ENCODE measurements around the gene NOL3. TPM values are rescaled to one million over a fixed set of nuclear protein-coding genes. Genes with fewer than 3 reads are reported as not detected.
A peak's percentile ranks its signal among the peaks of the same experiment; 100 is the strongest.

NOL3 gene
- total RNA-seq, 1 experiment from 2014 or later, result 68.0 TPM

GRCh38 chr16:67213197-67214019 is 43.1 kb downstream of the NOL3 start:
- Histone ChIP-seq H3F3A (ENCODE audit: insufficient read depth, low read depth) (peaks cover 43% of the 10 kb centered on the region), H3K27me3 (ENCODE audit: insufficient read depth, low read depth) (no peaks in the 10 kb centered on the region), H3K4me3 (no peak overlapping the region; the same call in 1 of the 2 replicates), H3K27ac (peak overlapping the region; percentile 73), H3K4me1 (replicated peaks; ENCODE audit: insufficient read depth) (peaks cover 46% of the 10 kb centered on the region), H3K36me3 (ENCODE audit: low read depth) (no peaks in the 10 kb centered on the region), H3K4me2 (peak overlapping the region; percentile 61), H4K20me1 (ENCODE audit: insufficient read depth) (no peaks in the 10 kb centered on the region), H3K79me2 (ENCODE audit: low read depth) (no peaks in the 10 kb centered on the region), H3K9me3 (ENCODE audit: insufficient read depth, low read depth) (no peaks in the 10 kb centered on the region), H2AFZ (no peak overlapping the region), H3K9me2 (ENCODE audit: insufficient read depth) (no peaks in the 10 kb centered on the region)
- CTCF ChIA-PET, result interaction anchor here (0.6 to 0.8 kb wide), 3 partner anchors 14 to 123 kb away, joined by 3 to 6 read pairs (median 5); no protein-coding TSS in a partner anchor
- intact Hi-C loops (cut with micrococcal nuclease; ENCODE audit: unreplicated experiment), result no loop called here
- no TSS peak for BruUV-seq (replicated peaks)
- TF ChIP-seq CTCF (conservative IDR thresholded peaks at IDR 0.05) (no peak), EZH2 (IDR thresholded peaks at IDR 0.05; ENCODE audit: low read depth) (no peak)
- POLR2A ChIA-PET (ENCODE audit: unreplicated experiment), result interaction anchor here (0.6 to 1.1 kb wide), 6 partner anchors 28 to 242 kb away, joined by 3 to 14 read pairs (median 8); partner anchors contain the start of gene CBFB
- DNase-seq, result no peak

GRCh38 chr16:67215706-67216105 is 45.4 kb downstream of the NOL3 start:
- no peak for TF ChIP-seq EZH2 (IDR thresholded peaks at IDR 0.05; ENCODE audit: low read depth)
- no peak for TF ChIP-seq CTCF (conservative IDR thresholded peaks at IDR 0.05)
- ChIA-PET CTCF (no interaction called here), POLR2A (ENCODE audit: unreplicated experiment) (no interaction called here)
- DNase-seq, result no peak
- no TSS peak for BruUV-seq (replicated peaks)
- no peaks in the 10 kb centered on the region for H3K27me3 ChIP-seq (ENCODE audit: insufficient read depth, low read depth)
- peaks cover 34% of the 10 kb centered on the region for H3K4me1 ChIP-seq (replicated peaks; ENCODE audit: insufficient read depth)
- H3K27ac ChIP-seq, result no peak overlapping the region
- no peaks in the 10 kb centered on the region for H4K20me1 ChIP-seq (ENCODE audit: insufficient read depth)
- H3K79me2 ChIP-seq (ENCODE audit: low read depth), result no peaks in the 10 kb centered on the region
- H3F3A ChIP-seq (ENCODE audit: insufficient read depth, low read depth), result peaks cover 35% of the 10 kb centered on the region
- no peaks in the 10 kb centered on the region for H3K36me3 ChIP-seq (ENCODE audit: low read depth)
- no peak overlapping the region for H2AFZ ChIP-seq
- H3K4me2 ChIP-seq, result no peak overlapping the region
- no peaks in the 10 kb centered on the region for H3K9me2 ChIP-seq (ENCODE audit: insufficient read depth)
- no peak overlapping the region for H3K4me3 ChIP-seq
- intact Hi-C loops (cut with micrococcal nuclease; ENCODE audit: unreplicated experiment), result no loop called here
- H3K9me3 ChIP-seq (ENCODE audit: insufficient read depth, low read depth), result no peaks in the 10 kb centered on the region

- no peak for DNase-seq
- no peaks in the 10 kb centered on the region for H3K9me2 ChIP-seq (ENCODE audit: insufficient read depth)
- no peak for TF ChIP-seq CTCF (conservative IDR thresholded peaks at IDR 0.05)
- TF ChIP-seq EZH2 (IDR thresholded peaks at IDR 0.05; ENCODE audit: low read depth), result no peak
- ChIA-PET POLR2A (ENCODE audit: unreplicated experiment) (no interaction called here), CTCF (interaction anchor here (0.6 kb wide), 1 partner anchor 31 kb away, joined by 4 read pairs; the partner anchor contains the start of gene FHOD1)
- H3K4me3 ChIP-seq, result no peak overlapping the region
- peaks cover 29% of the 10 kb centered on the region for H3F3A ChIP-seq (ENCODE audit: insufficient read depth, low read depth)
- no peak overlapping the region for H3K4me2 ChIP-seq
- no peaks in the 10 kb centered on the region for H3K36me3 ChIP-seq (ENCODE audit: low read depth)
- H3K9me3 ChIP-seq (ENCODE audit: insufficient read depth, low read depth), result no peaks in the 10 kb centered on the region
- H4K20me1 ChIP-seq (ENCODE audit: insufficient read depth), result no peaks in the 10 kb centered on the region
- H3K27ac ChIP-seq, result no peak overlapping the region
- no peak overlapping the region for H2AFZ ChIP-seq
- H3K79me2 ChIP-seq (ENCODE audit: low read depth), result no peaks in the 10 kb centered on the region
- peaks cover 33% of the 10 kb centered on the region for H3K4me1 ChIP-seq (replicated peaks; ENCODE audit: insufficient read depth)
- no TSS peak for BruUV-seq (replicated peaks)
- intact Hi-C loops (cut with micrococcal nuclease; ENCODE audit: unreplicated experiment), result no loop called here
- no peaks in the 10 kb centered on the region for H3K27me3 ChIP-seq (ENCODE audit: insufficient read depth, low read depth)
These were observed 46.5 kb downstream of the NOL3 start for GRCh38 chr16:67216612-67217490.

All from PC-9 (cell line).